Endodermal cell (in vitro differentiated cells): ENCODE data around the gene SMC4. TPM values are rescaled to one million over a fixed set of nuclear protein-coding genes. Genes with fewer than 3 reads are reported as not detected.

Source experiments
- DNase-seq: peaks from one replicate; pipeline ENCODE4 v3.0.0-alpha.2; 2017
- H3K27ac ChIP-seq: 2 replicates; pipeline ENCODE4 v1.5.1; 2013; ENCODE audit warnings: mild to moderate bottlenecking, low read depth, low read length, moderate library complexity
- H3K27me3 ChIP-seq: 2 replicates; pipeline ENCODE4 v1.6.1; 2013; ENCODE audit warnings: mild to moderate bottlenecking, low read length, moderate library complexity; ENCODE audit not compliant: insufficient read depth, control insufficient read depth, poor library complexity, severe bottlenecking
- H3K36me3 ChIP-seq: 2 replicates; pipeline ENCODE4 v1.7.0; 2013; ENCODE audit warnings: mild to moderate bottlenecking, low read length, moderate library complexity; ENCODE audit not compliant: control insufficient read depth, insufficient read depth
- H3K4me1 ChIP-seq: one replicate; pipeline ENCODE4 v1.7.0; 2013; ENCODE audit warnings: low read length; ENCODE audit not compliant: control insufficient read depth, insufficient read depth
- H3K4me3 ChIP-seq: 2 replicates; pipeline ENCODE4 v1.5.1; 2013; ENCODE audit warnings: mild to moderate bottlenecking, low read length, moderate library complexity
- H3K9ac ChIP-seq: 2 replicates; pipeline ENCODE4 v1.6.1; 2013; ENCODE audit warnings: mild to moderate bottlenecking, low read length, moderate library complexity; ENCODE audit not compliant: poor library complexity, severe bottlenecking; ENCODE audit errors: extremely low read depth
- H3K9me3 ChIP-seq: 2 replicates; pipeline ENCODE4 v1.6.1; 2013; ENCODE audit warnings: mild to moderate bottlenecking, low read length, moderate library complexity; ENCODE audit not compliant: control insufficient read depth
- H3K27ac Mint-ChIP-seq: 2 replicates; pipeline ENCODE4 v1.8.0; 2020; ENCODE audit warnings: mixed read lengths
- H3K27me3 Mint-ChIP-seq: 2 replicates; pipeline ENCODE4 v1.8.0; 2021; ENCODE audit warnings: mild to moderate bottlenecking, mixed read lengths; ENCODE audit not compliant: insufficient read depth
- H3K36me3 Mint-ChIP-seq: 2 replicates; pipeline ENCODE4 v1.8.0; 2020; ENCODE audit warnings: low read depth, mixed read lengths
- H3K4me1 Mint-ChIP-seq: 2 replicates; pipeline ENCODE4 v1.8.0; 2020; ENCODE audit warnings: mixed read lengths
- H3K4me3 Mint-ChIP-seq: 2 replicates; pipeline ENCODE4 v1.8.0; 2020; ENCODE audit warnings: mild to moderate bottlenecking, moderate library complexity, mixed read lengths
- H3K9me3 Mint-ChIP-seq: 2 replicates; pipeline ENCODE4 v1.8.0; 2020; ENCODE audit warnings: mild to moderate bottlenecking, mixed read lengths
- CTCF ChIP-seq: fragments of 200-600 bp; sonication (generic); conservative IDR thresholded peaks from 2 replicates; pipeline ENCODE4 v1.5.0; 2021; ENCODE audit warnings: antibody characterized with exemption, mild to moderate bottlenecking
- WGBS, 2 experiments: methylation state at CpG; one replicate each; pipeline versions ENCODE4 v1.1.5 to v1.1.7; 2013; ENCODE audit warnings: missing lambda C conversion rate in 2 of 2, mixed read lengths in 1 of 2; ENCODE audit not compliant: insufficient coverage in 1 of 2, insufficient read length in 1 of 2; 5-methylcytosine and 5-hydroxymethylcytosine counted together
- total RNA-seq, 2 donors: library from RNA; stranded (reverse); fragmentation: NEBNext Ultra II Directional in 1 of 2; extraction: Animal tissue kit (Norgen Biotek cat#: 25700) in 1 of 2; gene quantifications; 2 replicates in 1 of 2; 3 replicates in 1 of 2; pipeline ENCODE4 v1.2.1, GENCODE V29; 2021

SMC4 gene
- total RNA-seq, 2 donors from 2014 or later = 97.5 to 139 TPM

GRCh38 chr3:160475884-160476283, 76.4 kb downstream of the SMC4 start:
- WGBS, 2 experiments = 97 to 100% methylated on average over 1 to 2 of the region's 2 CpGs
- Mint-ChIP-seq H3K27me3 (peaks cover 4% of the 10 kb centered on the region), H3K4me1 (peaks cover 6% of the 10 kb centered on the region), H3K9me3 (no peaks in the 10 kb centered on the region), H3K27ac (no peak overlapping the region), H3K36me3 (no peaks in the 10 kb centered on the region), H3K4me3 (no peak overlapping the region)
- no peak for DNase-seq
- peaks cover 14% of the 10 kb centered on the region for H3K9me3 ChIP-seq
- TF ChIP-seq CTCF = no peak
- H3K4me3 ChIP-seq = no peak overlapping the region
- H3K36me3 ChIP-seq = no peaks in the 10 kb centered on the region
- no peak overlapping the region for H3K9ac ChIP-seq
- H3K4me1 ChIP-seq = no peaks in the 10 kb centered on the region
- H3K27ac ChIP-seq = no peak overlapping the region
- peaks cover 31% of the 10 kb centered on the region for H3K27me3 ChIP-seq

DNA sequence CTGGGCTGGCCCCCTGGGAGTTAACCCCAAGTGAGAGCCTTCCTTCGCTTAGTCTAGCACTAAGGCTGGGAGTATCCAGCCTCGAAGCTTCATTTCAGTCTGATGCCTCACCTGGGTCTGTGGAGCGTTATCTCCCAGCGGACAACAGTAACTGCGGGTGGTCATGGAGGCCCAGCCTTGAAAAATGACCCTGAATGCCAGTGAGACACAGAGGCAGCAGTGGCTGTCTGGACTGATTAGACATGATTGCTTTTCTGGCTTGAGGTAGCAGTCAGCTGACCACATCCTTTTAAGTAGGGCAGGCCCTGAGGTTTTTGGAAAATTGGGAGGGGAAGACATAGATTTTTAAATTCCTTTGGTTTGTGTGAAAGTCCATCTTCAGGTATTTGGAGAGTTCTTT, 78.3 kb downstream of the SMC4 start:
- no peak for TF ChIP-seq CTCF
- Histone ChIP-seq H3K4me1 (no peaks in the 10 kb centered on the region), H3K9ac (no peak overlapping the region), H3K27ac (no peak overlapping the region), H3K27me3 (peaks cover 22% of the 10 kb centered on the region), H3K9me3 (no peaks in the 10 kb centered on the region), H3K4me3 (no peak overlapping the region), H3K36me3 (no peaks in the 10 kb centered on the region)
- 90 to 94% methylated on average over 5 of the region's 5 CpGs for WGBS, 2 experiments
- no peaks in the 10 kb centered on the region for H3K9me3 Mint-ChIP-seq
- no peak overlapping the region for H3K27ac Mint-ChIP-seq
- H3K27me3 Mint-ChIP-seq = peaks cover 4% of the 10 kb centered on the region
- no peak overlapping the region for H3K4me3 Mint-ChIP-seq
- no peak for DNase-seq
- H3K4me1 Mint-ChIP-seq = peaks cover 6% of the 10 kb centered on the region
- no peaks in the 10 kb centered on the region for H3K36me3 Mint-ChIP-seq

DNA sequence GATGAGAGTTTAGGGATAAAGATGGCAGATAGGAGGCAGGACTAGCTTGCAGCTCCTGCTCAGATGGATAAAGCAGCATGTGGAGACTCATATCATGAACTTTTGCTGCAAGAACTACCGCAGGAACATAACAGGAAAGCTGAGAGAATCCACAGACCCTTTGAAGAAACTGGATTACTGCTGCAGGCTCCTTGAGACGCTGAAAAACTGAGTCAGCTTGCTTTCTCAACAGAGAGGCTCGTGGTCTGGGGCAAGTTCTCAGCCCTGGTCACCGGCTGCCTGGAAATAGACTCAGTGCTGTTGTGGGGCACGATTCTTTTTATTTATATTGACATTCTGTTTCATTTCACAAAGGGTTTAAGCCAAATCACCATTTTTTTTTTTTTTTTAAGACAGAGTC, 78.9 kb downstream of the SMC4 start:
- no peak for DNase-seq
- TF ChIP-seq CTCF = no peak
- no peak overlapping the region for H3K9ac ChIP-seq
- no peaks in the 10 kb centered on the region for H3K9me3 ChIP-seq
- no peaks in the 10 kb centered on the region for H3K4me1 ChIP-seq
- Mint-ChIP-seq H3K36me3 (no peaks in the 10 kb centered on the region), H3K27ac (no peak overlapping the region), H3K27me3 (peaks cover 4% of the 10 kb centered on the region), H3K9me3 (no peaks in the 10 kb centered on the region), H3K4me3 (no peak overlapping the region), H3K4me1 (peaks cover 6% of the 10 kb centered on the region)
- no peak overlapping the region for H3K4me3 ChIP-seq
- H3K27me3 ChIP-seq = peaks cover 16% of the 10 kb centered on the region
- H3K27ac ChIP-seq = no peak overlapping the region
- no peaks in the 10 kb centered on the region for H3K36me3 ChIP-seq
- WGBS, 2 experiments = 90 to 96% methylated on average over 4 to 5 of the region's 5 CpGs
